ENCODE results near the gene DARS2.

DNA sequence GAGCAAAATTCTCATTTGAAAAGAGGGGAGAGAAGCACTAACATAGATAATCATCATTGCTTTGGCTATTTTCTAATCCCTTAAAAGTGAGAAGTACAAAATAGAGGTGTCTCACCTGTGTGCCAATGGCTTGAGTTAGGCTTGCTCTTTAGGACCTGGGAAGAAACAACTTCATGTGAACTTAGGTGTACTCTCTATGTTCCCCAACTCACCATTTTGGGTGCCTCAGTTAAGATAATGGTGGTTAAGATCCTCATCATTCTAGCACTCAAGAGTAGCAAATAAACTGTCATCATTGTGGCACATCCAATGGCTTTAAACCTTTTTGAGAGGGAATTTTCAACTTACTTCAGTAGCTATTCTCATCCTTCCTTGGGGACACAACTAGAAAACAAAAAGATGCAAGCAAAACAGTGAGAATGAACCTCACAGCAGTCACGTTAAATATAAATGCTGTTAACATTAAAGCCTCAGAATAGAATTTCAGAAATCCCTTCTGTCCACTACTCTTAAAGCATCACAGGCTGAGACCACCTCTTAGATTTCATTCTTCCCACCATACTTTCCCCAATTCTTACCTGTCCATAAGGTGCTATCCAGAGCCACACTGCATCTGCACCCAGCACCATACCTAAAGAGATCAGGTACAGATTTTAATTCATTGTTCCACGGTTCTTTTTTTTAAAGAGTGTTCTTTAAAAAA, 42.1 kb downstream of the DARS2 start:
- TF ChIP-seq CTCF (conservative IDR thresholded peaks at IDR 0.05; ENCODE audit: low read depth, low read length) (no peak), EZH2 (IDR thresholded peaks at IDR 0.05; ENCODE audit: low read length, unreplicated experiment) (no peak), EZH2phosphoT487 (IDR thresholded peaks at IDR 0.05; ENCODE audit: borderline replicate concordance, low read length) (no peak)
